Heart right ventricle (tissue), 16 donors: ENCODE measurements around the gene EBPL. TPM values are rescaled to one million over a fixed set of nuclear protein-coding genes. Genes with fewer than 3 reads are reported as not detected.

ENCODE experiments used
- ATAC-seq, 8 donors: fragments of 200-7000 bp; cut with Tn5 transposase; one replicate each; pipeline ENCODE4 v1.9.1; 2020; ENCODE audit warnings: mild to moderate bottlenecking in 8 of 8, moderate library complexity in 8 of 8, moderate number of reproducible peaks in 1 of 8
- DNase-seq, 2 donors: peaks; one replicate each; pipeline ENCODE4 v3.0.0-alpha.2; 2020
- H3K27ac ChIP-seq, 10 donors: fragments of 200-600 bp; sonication (generic) in 2 of 10; one replicate each; pipeline versions ENCODE4 v1.5.0 to v1.8.0; 2020 to 2022; ENCODE audit warnings: mild to moderate bottlenecking in 3 of 10
- H3K27me3 ChIP-seq, 7 donors: fragments of 200-600 bp; one replicate each; pipeline ENCODE4 v1.8.0; 2021 to 2022; ENCODE audit warnings: mild to moderate bottlenecking in 2 of 7
- H3K36me3 ChIP-seq, 9 donors: fragments of 200-600 bp; sonication (generic) in 1 of 9; one replicate each; pipeline versions ENCODE4 v1.5.0 to v1.8.0; 2020 to 2022; ENCODE audit warnings: mild to moderate bottlenecking in 2 of 9
- H3K4me1 ChIP-seq, 9 donors: fragments of 200-600 bp; sonication (generic) in 1 of 9; one replicate each; pipeline versions ENCODE4 v1.5.0 to v1.8.0; 2020 to 2022; ENCODE audit warnings: mild to moderate bottlenecking in 4 of 9
- H3K4me3 ChIP-seq, 10 donors: fragments of 200-600 bp; sonication (generic) in 2 of 10; one replicate each; pipeline versions ENCODE4 v1.5.0 to v1.8.0; 2020 to 2022; ENCODE audit warnings: mild to moderate bottlenecking in 7 of 10, moderate library complexity in 2 of 10
- H3K9me3 ChIP-seq, 11 donors: fragments of 200-600 bp in 10 of 11; sonication (generic) in 2 of 11; one replicate each; pipeline versions ENCODE4 v1.5.0 to v1.8.0; 2013 to 2022; ENCODE audit warnings: mild to moderate bottlenecking in 2 of 11, control low read depth in 1 of 11, moderate library complexity in 1 of 11
- WGBS, 2 donors: extraction: QIAGEN DNeasy Blood & Tissue Kit; methylation state at CpG; one replicate each; pipeline ENCODE4 v1.1.7; 2013; ENCODE audit warnings: inconsistent platforms in 1 of 2; 5-methylcytosine and 5-hydroxymethylcytosine counted together
- intact Hi-C, 10 donors: fragments of 100-400 bp; cut with DNase I; formaldehyde crosslinking; loops; one replicate each; pipeline versions ENCODE4 v1.11.1 to v1.14.2; 2022
- polyA plus RNA-seq, 2 donors: library from polyadenylated mRNA; stranded (reverse); fragments of 200-250 nt; gene quantifications; one replicate each; pipeline ENCODE4 v1.2.3, GENCODE V29; 2013
- total RNA-seq, 10 donors: library from RNA; stranded (reverse); fragmentation: NEBNext Ultra II Directional in 3 of 10; extraction: Animal tissue kit (Norgen Biotek cat#: 25700) in 3 of 10; gene quantifications; one replicate each; pipeline versions ENCODE4 v1.2.1 to v1.2.4, GENCODE V29; 2021 to 2023
- TF ChIP-seq, protein P1 (sequence below), 9 donors: fragments of 200-600 bp; sonication (generic) in 2 of 9; IDR thresholded peaks; one replicate each; pipeline versions ENCODE4 v1.5.0 to v1.8.0; 2021 to 2022; ENCODE audit warnings: antibody characterized with exemption in 9 of 9, mild to moderate bottlenecking in 5 of 9, moderate library complexity in 1 of 9
- donor health status: Arrhythmogenic right ventricular cardiomyopathy.
- donor health status: ischemic (EF 13 %, LVEDD 7.1; RV severe dilation, severe dysfunction).
- donor health status: healthy with polysubstance abuse.
- donor health status: DM: no; HTN: yes; CAD: no.
- donor health status: DM: no; HTN: no; CAD: no.
- donor health status: ischemic (EF 25% LVEDD 6.9; RV normal size, moderate dysfunction).
- donor health status: ischemic (EF 25% LVEDD 5.7; RV mildly dilated, moderate dysfunction).
- donor health status: healthy.
- donor health status: DM: yes; HTN: yes; CAD: no.
- donor health status: Ischemic cardiomyopathy.
- donor health status: ischemic (EF 35%, LVEDD 5.7; RV mildly dilated, moderate dysfunction).
- donor health status: nonischemic (EF 11% LVEDD 7.7; RV severe dilation, severe dysfunction).
- donor health status: DM: yes; HTN: yes; CAD: no.
- donor health status: PGD.
- donor health status: ischemic (EF 29% LVEDD 5.4; RV normal size, mild dysfunction).
- donor health status: nonischemic (EF 23%, LVEDD 6.1; RV moderate dilation, normal function).

EBPL gene
- total and polyA plus RNA-seq, 12 donors, result 3.4 to 12.1 (median 6.1) TPM

DNA sequence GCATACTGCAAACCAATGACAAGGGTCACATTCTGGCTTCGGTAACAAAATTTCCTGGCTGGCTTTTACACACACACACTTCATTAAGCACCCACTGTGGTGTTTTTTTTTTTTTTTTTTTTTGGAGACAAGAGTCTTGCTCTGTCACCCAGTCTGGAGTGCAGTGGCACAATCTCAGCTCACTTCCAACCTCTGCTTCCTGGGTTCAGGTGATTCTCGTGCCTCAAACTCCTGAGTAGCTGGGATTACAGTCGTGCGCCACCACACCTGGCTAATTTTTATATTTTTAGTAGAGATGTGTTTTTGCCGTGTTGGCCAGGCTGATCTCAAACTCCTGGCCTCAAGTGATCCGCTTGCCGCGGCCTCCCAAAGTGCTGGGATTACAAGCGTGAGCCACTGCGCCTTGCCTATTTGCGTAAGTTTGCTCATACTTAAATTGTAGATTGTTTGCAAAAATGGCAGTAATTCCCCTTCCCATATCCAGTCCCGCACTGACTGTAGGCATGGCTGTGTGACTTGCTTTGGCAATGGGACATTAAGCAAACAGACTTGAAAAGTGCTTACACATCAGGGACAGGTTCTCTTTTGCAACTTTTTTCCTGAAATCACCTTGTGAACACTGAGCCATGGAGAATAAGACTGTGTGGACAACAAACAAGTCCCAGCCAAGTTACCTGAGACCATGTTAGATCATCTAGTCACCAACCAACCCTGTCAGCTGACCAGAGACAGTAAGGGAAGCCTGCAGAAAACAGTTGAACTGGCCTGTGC lies 42.1 kb upstream of the EBPL start:
- intact Hi-C loops, result no loop called here
- no peak overlapping the region for H3K4me3 ChIP-seq
- TF ChIP-seq, protein P1, sequence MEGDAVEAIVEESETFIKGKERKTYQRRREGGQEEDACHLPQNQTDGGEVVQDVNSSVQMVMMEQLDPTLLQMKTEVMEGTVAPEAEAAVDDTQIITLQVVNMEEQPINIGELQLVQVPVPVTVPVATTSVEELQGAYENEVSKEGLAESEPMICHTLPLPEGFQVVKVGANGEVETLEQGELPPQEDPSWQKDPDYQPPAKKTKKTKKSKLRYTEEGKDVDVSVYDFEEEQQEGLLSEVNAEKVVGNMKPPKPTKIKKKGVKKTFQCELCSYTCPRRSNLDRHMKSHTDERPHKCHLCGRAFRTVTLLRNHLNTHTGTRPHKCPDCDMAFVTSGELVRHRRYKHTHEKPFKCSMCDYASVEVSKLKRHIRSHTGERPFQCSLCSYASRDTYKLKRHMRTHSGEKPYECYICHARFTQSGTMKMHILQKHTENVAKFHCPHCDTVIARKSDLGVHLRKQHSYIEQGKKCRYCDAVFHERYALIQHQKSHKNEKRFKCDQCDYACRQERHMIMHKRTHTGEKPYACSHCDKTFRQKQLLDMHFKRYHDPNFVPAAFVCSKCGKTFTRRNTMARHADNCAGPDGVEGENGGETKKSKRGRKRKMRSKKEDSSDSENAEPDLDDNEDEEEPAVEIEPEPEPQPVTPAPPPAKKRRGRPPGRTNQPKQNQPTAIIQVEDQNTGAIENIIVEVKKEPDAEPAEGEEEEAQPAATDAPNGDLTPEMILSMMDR (IDR thresholded peaks at IDR 0.05), result no peak
- no peaks in the 10 kb centered on the region for H3K9me3 ChIP-seq
- H3K4me1 ChIP-seq, result peaks cover 0 to 20% (median 9%) of the 10 kb centered on the region in 9 donors
- DNase-seq (no peak), ATAC-seq (no peak)
- 84 to 89% methylated on average over 12 of the region's 12 CpGs for WGBS, 2 donors
- no peaks in the 10 kb centered on the region for H3K27me3 ChIP-seq
- peaks cover 0 to 43% (median 0%) of the 10 kb centered on the region in 9 donors for H3K36me3 ChIP-seq
- H3K27ac ChIP-seq, result no peak overlapping the region

DNA sequence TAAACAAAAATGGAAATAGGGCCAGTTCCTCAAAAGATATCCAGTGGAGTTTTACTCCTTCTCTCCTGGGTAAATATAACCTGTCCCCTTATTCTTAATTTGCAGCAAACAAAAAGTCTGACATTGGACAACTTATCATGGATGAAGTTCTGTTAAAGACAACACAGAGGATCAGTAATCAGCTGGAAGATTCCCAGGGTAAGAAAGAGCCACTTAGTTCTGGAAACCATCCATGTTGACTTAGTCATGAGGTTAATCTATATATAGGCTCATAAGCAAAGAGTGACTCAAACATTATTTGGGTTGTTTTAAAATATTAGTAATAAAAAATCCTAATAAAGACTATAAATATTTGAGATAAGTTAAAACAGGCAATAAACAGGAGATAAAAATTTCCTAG lies 40.5 kb upstream of the EBPL start:
- Histone ChIP-seq H3K27me3 (no peaks in the 10 kb centered on the region), H3K36me3 (peaks cover 0 to 55% (median 0%) of the 10 kb centered on the region in 9 donors), H3K4me3 (no peak overlapping the region), H3K9me3 (no peaks in the 10 kb centered on the region), H3K27ac (peak overlapping the region in 3 of 10 donors; percentile 29 to 38 (median 29)), H3K4me1 (peaks cover 0 to 20% (median 9%) of the 10 kb centered on the region in 9 donors)
- intact Hi-C loops, result no loop called here
- DNase-seq, result no peak
- ATAC-seq, result peak in 5 of 8 donors; percentile 53 to 89 (median 75)
- TF ChIP-seq, protein P1 (IDR thresholded peaks at IDR 0.05), result no peak

GRCh38 chr13:49716615-49717014 lies 25.3 kb upstream of the EBPL start:
- no peaks in the 10 kb centered on the region for H3K27me3 ChIP-seq
- H3K4me1 ChIP-seq, result no peaks in the 10 kb centered on the region
- intact Hi-C loops, result no loop called here
- no peak overlapping the region for H3K4me3 ChIP-seq
- WGBS, 2 donors, result 90 to 94% methylated on average over 6 of the region's 6 CpGs
- peaks cover 0 to 28% (median 19%) of the 10 kb centered on the region in 11 donors for H3K9me3 ChIP-seq
- H3K36me3 ChIP-seq, result peaks cover 0 to 81% (median 49%) of the 10 kb centered on the region in 9 donors
- TF ChIP-seq, protein P1 (IDR thresholded peaks at IDR 0.05), result no peak
- ATAC-seq (no peak), DNase-seq (no peak)
- H3K27ac ChIP-seq, result no peak overlapping the region

DNA sequence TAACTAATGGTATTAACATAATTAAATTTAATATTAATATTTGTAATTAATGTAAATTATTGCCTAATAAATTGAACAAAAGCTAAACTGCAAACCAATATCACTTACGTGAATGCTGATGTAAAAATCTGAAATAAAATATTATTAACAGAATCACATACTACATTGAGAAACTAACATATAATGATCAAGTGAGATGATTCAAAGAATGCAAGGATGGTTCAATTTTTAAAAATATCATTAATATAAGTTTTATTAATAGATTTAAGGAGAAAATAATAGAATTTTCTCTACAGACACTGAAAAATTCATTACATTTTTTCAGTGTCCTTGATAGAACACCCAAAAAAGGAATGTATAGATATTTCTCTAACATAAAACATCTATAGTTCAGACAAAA lies 23.5 kb upstream of the EBPL start:
- no peak overlapping the region for H3K4me3 ChIP-seq

More for the DNA sequence above, 23.5 kb upstream of the EBPL start:
- no peak for ATAC-seq
- Histone ChIP-seq H3K9me3 (peaks cover 0 to 28% (median 19%) of the 10 kb centered on the region in 11 donors), H3K27ac (no peak overlapping the region), H3K36me3 (peaks cover 0 to 81% (median 41%) of the 10 kb centered on the region in 9 donors), H3K4me1 (peaks cover 0 to 4% (median 0%) of the 10 kb centered on the region in 9 donors), H3K27me3 (no peaks in the 10 kb centered on the region)
- DNase-seq, result no peak
- TF ChIP-seq, protein P1 (IDR thresholded peaks at IDR 0.05), result no peak
- WGBS, 2 donors, result 98% methylated on average over 1 of the region's 1 CpG
- intact Hi-C loops, result no loop called here
